Loucy (cell line): ENCODE measurements around the gene MXD3.

Source experiments
- H2AFZ ChIP-seq: fragments of 200-600 bp; sonication (generic); 2 replicates; pipeline ENCODE4 v1.6.0; 2016; ENCODE audit warnings: antibody characterized with exemption, mild to moderate bottlenecking, low read length, moderate library complexity
- H3F3A ChIP-seq: fragments of 200-600 bp; 2 replicates; pipeline ENCODE4 v1.6.0; 2016; ENCODE audit warnings: antibody characterized with exemption, low read depth, mild to moderate bottlenecking
- H3K27me3 ChIP-seq: fragments of 200-600 bp; sonication (generic); 2 replicates; pipeline ENCODE4 v1.6.1; 2014; ENCODE audit warnings: low read length, mild to moderate bottlenecking; ENCODE audit not compliant: insufficient read depth, poor library complexity, severe bottlenecking
- H3K36me3 ChIP-seq: fragments of 200-600 bp; sonication (generic); 2 replicates; pipeline ENCODE4 v1.6.1; 2016; ENCODE audit warnings: low read length; ENCODE audit not compliant: insufficient read depth
- H3K4me1 ChIP-seq: fragments of 200-600 bp; sonication (generic); 2 replicates; pipeline ENCODE4 v1.5.1; 2014; ENCODE audit warnings: low read length, mild to moderate bottlenecking; ENCODE audit not compliant: insufficient read depth, poor library complexity, severe bottlenecking
- H3K4me2 ChIP-seq: fragments of 200-600 bp; sonication (generic); 2 replicates; pipeline ENCODE4 v1.6.0; 2014; ENCODE audit warnings: antibody characterized with exemption, low read length, low read depth, mild to moderate bottlenecking; ENCODE audit not compliant: poor library complexity, severe bottlenecking
- H3K4me3 ChIP-seq: fragments of 200-600 bp; sonication (generic); 2 replicates; pipeline ENCODE4 v1.5.1; 2014; ENCODE audit warnings: low read length, mild to moderate bottlenecking, mixed read lengths; ENCODE audit not compliant: poor library complexity, severe bottlenecking
- H3K79me2 ChIP-seq: fragments of 200-600 bp; sonication (generic); 2 replicates; pipeline ENCODE4 v1.6.1; 2014; ENCODE audit warnings: low read length; ENCODE audit not compliant: insufficient read depth
- H3K9ac ChIP-seq: fragments of 200-600 bp; sonication (generic); 2 replicates; pipeline ENCODE4 v1.6.0; 2014; ENCODE audit warnings: mild to moderate bottlenecking, low read depth, low read length, moderate library complexity; ENCODE audit not compliant: poor library complexity, severe bottlenecking
- H3K9me2 ChIP-seq: fragments of 200-600 bp; sonication (generic); replicated peaks from 2 replicates; pipeline ENCODE4 v1.6.1; 2016; ENCODE audit warnings: low read depth, low read length, mixed read lengths
- H3K9me3 ChIP-seq: fragments of 200-600 bp; sonication (generic); 2 replicates; pipeline ENCODE4 v1.6.1; 2014; ENCODE audit warnings: mild to moderate bottlenecking, antibody characterized with exemption, low read length, low read depth; ENCODE audit not compliant: insufficient read depth
- H4K20me1 ChIP-seq: fragments of 200-600 bp; sonication (generic); 2 replicates; pipeline ENCODE4 v1.6.0; 2014; ENCODE audit warnings: antibody characterized with exemption, low read length, mild to moderate bottlenecking; ENCODE audit not compliant: insufficient read depth, poor library complexity, severe bottlenecking
- EZH2phosphoT487 ChIP-seq: fragments of 200-600 bp; IDR thresholded peaks from 2 replicates; pipeline ENCODE4 v1.6.1; 2018; ENCODE audit warnings: antibody characterized with exemption, mild to moderate bottlenecking, moderate library complexity, borderline replicate concordance
- TF ChIP-seq, protein P1 (sequence below): fragments of 200-600 bp; sonication (generic); conservative IDR thresholded peaks from 2 replicates; pipeline ENCODE4 v1.5.1; 2014; ENCODE audit warnings: mild to moderate bottlenecking, antibody characterized with exemption, low read length

The MXD3 gene

GRCh38 chr5:177355162-177355867 is 43.6 kb upstream of the MXD3 start:
- no peak overlapping the region for H3K4me3 ChIP-seq
- no peak overlapping the region for H3K4me2 ChIP-seq
- no peak overlapping the region for H3K9ac ChIP-seq
- peaks cover 33% of the 10 kb centered on the region for H3K79me2 ChIP-seq
- H3K27me3 ChIP-seq, result no peaks in the 10 kb centered on the region
- TF ChIP-seq, protein P1, sequence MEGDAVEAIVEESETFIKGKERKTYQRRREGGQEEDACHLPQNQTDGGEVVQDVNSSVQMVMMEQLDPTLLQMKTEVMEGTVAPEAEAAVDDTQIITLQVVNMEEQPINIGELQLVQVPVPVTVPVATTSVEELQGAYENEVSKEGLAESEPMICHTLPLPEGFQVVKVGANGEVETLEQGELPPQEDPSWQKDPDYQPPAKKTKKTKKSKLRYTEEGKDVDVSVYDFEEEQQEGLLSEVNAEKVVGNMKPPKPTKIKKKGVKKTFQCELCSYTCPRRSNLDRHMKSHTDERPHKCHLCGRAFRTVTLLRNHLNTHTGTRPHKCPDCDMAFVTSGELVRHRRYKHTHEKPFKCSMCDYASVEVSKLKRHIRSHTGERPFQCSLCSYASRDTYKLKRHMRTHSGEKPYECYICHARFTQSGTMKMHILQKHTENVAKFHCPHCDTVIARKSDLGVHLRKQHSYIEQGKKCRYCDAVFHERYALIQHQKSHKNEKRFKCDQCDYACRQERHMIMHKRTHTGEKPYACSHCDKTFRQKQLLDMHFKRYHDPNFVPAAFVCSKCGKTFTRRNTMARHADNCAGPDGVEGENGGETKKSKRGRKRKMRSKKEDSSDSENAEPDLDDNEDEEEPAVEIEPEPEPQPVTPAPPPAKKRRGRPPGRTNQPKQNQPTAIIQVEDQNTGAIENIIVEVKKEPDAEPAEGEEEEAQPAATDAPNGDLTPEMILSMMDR, result no peak
- TF ChIP-seq EZH2phosphoT487, result no peak
- H2AFZ ChIP-seq, result 0 out of 2 replicates have a peak overlapping the region, but pooled peaks have one; percentile 1
- peaks cover 38% of the 10 kb centered on the region for H3K4me1 ChIP-seq
- H3K9me2 ChIP-seq, result no peaks in the 10 kb centered on the region
- H3K9me3 ChIP-seq, result no peaks in the 10 kb centered on the region
- H3F3A ChIP-seq, result no peaks in the 10 kb centered on the region
- no peaks in the 10 kb centered on the region for H4K20me1 ChIP-seq
- no peaks in the 10 kb centered on the region for H3K36me3 ChIP-seq

DNA sequence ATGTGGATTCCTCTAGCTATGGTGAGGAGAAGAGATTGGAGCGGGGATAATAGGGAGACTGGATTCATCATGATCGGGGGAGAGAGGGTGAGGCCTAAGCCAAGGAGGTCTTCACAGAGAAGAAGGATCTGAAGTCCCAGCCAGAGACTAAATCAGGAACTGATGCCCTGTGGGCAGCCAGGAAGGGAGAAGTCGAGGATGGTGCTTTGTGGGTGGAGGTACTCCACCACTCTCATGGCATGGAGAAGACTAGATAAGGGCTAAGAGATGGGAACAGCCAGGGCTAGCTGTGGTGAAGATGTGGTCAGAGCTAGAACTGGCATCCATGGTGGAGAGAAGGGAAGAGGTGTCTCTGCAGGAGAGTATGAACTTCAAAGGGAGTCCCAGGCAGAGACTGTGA is 43.0 kb upstream of the MXD3 start:
- H3K36me3 ChIP-seq, result no peaks in the 10 kb centered on the region
- H3K9me3 ChIP-seq, result no peaks in the 10 kb centered on the region
- no peak overlapping the region for H3K4me2 ChIP-seq
- peaks cover 43% of the 10 kb centered on the region for H3K4me1 ChIP-seq
- H3F3A ChIP-seq, result no peaks in the 10 kb centered on the region
- no peaks in the 10 kb centered on the region for H3K27me3 ChIP-seq
- H3K79me2 ChIP-seq, result peaks cover 33% of the 10 kb centered on the region
- H3K4me3 ChIP-seq, result no peak overlapping the region
- TF ChIP-seq, protein P1, result no peak
- TF ChIP-seq EZH2phosphoT487, result no peak
- H2AFZ ChIP-seq, result no peak overlapping the region
- H3K9me2 ChIP-seq, result no peaks in the 10 kb centered on the region
- H3K9ac ChIP-seq, result no peak overlapping the region
- peaks cover 4% of the 10 kb centered on the region for H4K20me1 ChIP-seq

DNA sequence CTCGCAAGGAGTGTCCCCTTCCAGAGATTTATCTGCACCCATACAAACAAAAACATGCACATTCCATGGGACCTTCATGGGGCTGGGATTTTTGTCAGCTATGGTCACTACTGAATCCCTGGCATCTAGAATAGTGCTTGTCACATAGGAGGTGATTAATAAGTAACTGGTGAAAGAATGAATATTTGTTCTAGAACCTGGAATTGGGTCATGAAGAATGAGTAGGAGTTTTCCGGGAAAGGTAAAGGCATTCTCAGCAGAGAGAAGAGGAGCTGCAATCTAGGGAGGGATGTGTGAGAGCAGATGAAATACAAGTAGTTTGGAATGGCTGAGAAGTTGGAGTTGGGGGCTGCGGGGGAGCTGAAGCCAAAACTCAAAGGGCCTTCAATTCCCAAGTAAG is 42.6 kb upstream of the MXD3 start:
- H3K4me2 ChIP-seq, result no peak overlapping the region
- no peaks in the 10 kb centered on the region for H3F3A ChIP-seq
- H3K9ac ChIP-seq, result no peak overlapping the region
- H3K79me2 ChIP-seq, result peaks cover 33% of the 10 kb centered on the region
- H3K4me3 ChIP-seq, result no peak overlapping the region
- no peaks in the 10 kb centered on the region for H3K9me2 ChIP-seq
- H2AFZ ChIP-seq, result no peak overlapping the region
- H3K36me3 ChIP-seq, result no peaks in the 10 kb centered on the region
- no peaks in the 10 kb centered on the region for H3K9me3 ChIP-seq
- no peak for TF ChIP-seq EZH2phosphoT487
- TF ChIP-seq, protein P1, result no peak
- H4K20me1 ChIP-seq, result peaks cover 4% of the 10 kb centered on the region
- no peaks in the 10 kb centered on the region for H3K27me3 ChIP-seq
- H3K4me1 ChIP-seq, result peaks cover 46% of the 10 kb centered on the region
